HG02571 (cell line): ENCODE results near the gene TMTC2.

Source experiments
- ATAC-seq: cut with Tn5 transposase; IDR thresholded peaks from one replicate; pipeline ENCODE4 v1.9.1; 2021; ENCODE audit warnings: mild to moderate bottlenecking, moderate library complexity; ENCODE audit not compliant: unreplicated experiment

TMTC2 gene

GRCh38 chr12:83003026-83003425 lies 316.3 kb downstream of the TMTC2 start:
- no peak for ATAC-seq

DNA sequence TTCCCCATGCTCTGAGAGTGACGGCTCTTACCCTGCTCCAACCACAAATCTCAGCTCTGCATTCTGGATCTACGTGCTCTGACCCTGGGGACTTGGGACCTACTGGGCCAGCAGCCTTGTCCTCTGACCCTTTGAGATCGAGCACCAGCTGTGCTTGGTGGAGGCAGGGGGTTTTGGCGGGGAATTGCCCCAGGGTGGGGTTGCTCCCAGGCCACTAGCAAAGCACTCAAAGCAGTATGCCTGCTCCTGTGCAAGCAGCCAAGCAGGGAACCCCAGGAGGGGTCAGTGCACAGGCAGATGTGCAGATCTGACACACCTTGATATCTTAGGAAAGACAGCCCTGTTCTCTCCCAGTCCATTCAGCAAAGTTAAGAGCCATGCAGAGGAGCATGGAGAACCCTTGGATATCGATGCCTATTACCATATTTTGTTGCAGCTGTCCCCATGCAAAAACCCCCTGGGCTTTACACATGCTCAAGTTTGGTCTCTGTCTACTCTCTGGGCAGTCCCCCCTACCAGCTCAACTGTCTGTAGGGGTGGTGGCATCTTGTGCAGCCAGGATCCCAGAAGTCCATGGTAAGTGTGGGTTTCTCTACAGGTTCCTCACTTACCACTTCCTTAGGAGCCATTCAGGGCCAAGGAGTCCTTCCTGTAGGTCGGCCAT lies 319.0 kb downstream of the TMTC2 start:
- no peak for ATAC-seq

DNA sequence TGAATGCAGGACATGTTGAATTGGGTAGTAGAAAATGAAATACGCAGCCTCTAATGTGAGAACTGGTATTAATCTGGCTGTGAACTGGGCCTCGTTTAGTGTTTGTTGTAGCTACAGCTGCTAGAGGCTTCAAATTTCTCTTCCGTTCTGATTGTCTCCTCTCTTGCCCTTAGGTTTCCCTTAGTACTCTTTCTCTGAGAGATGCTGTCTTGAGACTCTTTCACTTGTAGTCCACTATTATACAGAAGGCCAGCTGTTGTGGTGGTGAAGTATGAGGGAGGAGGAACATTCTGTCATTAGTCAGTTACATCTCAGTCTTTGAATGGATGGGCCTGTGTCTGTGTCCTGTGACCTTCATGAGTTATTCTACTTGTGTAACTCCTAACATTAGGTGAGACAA lies 322.0 kb downstream of the TMTC2 start:
- no peak for ATAC-seq

DNA sequence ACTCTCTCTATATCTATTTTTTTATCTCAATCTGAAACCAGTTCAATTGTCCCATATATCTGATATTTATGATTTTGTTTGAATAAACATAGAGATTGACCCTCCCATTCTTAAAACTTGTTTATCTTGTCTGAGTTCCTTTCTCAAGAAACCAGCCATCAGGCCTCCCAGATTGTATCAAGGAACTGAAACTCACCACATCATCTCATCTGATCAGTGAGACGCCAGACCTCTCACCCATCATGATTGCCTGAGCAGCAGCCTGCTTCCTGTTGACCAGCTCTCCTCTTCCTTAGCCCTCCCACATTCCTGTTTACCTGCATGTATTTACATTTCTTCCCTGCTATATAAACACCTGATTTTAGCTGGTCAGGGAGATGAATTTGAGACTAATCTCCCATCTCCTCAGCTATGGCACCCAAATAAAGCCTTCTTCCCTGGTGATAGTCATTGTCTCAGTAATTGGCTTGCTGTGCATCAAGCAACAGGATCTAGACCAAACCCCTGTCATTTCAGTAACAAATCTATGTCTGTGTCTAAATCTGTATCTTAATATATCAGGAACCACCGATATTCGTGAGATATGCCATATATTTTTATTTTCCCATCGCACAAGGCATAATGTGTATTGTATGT lies 323.6 kb downstream of the TMTC2 start:
- ATAC-seq: no peak

DNA sequence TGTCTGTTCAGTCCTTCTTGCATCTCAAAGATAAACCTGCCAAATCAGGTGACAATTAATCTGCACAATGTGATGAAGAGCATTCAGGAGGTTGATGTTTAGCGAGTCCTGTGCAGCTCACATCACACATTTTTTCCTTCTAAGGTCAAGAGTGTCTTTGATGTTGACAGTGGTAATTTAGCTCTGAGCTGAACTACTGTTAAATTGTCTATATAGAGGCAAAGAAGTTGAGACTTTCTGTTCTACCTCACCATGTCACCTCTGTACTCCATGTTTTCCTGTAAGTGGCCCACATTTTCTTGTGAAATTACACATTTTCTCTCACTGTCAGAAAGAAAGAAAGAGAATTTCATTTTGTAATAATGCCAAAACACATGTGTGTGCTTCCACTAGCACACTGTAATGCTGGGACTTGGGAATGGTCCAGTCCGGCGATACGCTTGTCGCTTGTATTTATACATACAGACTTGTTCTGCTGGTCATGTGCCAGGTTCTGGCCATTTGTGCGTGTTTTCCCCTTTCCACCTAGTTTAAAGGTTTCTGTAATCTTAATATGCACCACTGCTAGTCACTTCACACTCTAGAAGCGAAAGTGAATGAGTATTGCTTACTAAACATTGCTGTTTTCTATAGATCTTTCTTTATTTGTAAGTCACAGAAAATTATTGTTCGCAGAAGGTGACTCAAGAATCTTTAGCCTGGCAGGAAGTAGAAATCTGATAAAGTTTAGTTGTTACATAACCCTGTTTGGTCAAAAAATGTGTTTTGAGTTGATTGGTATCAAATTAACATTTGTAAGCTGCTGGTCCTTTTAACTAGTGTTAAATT lies 328.9 kb downstream of the TMTC2 start:
- ATAC-seq: no peak

- ATAC-seq: no peak
Measured at GRCh38 chr12:83016218-83016835, 329.6 kb downstream of the TMTC2 start.

DNA sequence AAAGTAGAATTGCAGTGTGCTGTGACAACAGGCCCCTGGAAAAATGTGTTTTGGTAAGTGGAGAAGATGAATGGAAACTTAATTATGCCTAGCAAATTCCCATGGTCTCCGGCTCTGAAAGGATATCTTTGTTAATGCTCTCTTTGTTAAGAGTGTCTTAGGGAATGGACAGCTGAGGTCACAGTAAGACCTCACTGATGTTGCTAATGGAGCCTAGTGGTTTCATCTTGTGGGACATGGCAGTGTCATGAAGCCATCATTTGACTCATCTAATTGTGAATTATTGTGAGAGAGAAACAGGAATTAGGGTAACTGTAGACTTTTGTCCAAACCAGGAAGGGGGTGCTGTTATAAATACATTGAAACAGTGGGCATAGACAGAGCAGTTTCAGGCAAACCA lies 330.3 kb downstream of the TMTC2 start:
- no peak for ATAC-seq

DNA sequence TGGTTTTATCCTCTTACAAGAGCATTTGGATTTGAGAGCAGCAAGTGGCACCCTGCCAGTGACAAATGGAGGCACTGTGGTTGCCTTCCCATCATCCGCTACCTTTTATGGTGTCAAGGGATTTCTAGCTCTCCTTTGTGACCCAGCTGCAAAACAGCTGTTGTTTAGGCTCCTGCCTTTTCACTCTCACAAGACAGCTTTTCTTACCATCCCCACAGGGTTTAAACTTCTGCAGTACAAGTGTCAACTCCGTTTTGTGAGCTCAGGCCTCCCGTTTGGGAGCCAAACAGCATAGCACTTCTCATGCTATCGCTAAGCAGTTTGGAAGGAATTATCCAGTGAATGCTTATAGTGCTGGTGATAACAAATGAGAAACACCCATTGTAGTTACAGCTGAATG lies 331.4 kb downstream of the TMTC2 start:
- ATAC-seq: no peak

GRCh38 chr12:83027021-83027723 lies 340.5 kb downstream of the TMTC2 start:
- no peak for ATAC-seq

- no peak for ATAC-seq
Measured at GRCh38 chr12:83031196-83031595, 344.5 kb downstream of the TMTC2 start.

DNA sequence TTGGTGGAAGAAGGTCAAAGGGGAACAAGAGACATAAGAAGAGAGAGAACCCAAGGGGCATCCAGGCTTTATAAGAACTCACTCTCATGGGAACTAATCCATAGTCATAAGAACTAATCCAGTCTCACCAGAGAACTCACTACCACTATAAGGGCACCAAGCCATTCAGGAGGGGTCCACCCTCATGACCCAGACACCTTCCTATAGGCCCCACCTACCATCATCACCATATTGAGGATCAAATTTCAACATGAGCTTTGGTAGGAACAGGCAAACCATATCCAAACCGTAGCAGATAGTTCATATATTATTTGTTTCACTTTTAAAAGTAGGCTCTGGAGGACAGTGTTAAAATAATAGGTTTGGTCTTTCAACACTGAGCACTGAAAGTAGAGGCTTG lies 350.1 kb downstream of the TMTC2 start:
- no peak for ATAC-seq

DNA sequence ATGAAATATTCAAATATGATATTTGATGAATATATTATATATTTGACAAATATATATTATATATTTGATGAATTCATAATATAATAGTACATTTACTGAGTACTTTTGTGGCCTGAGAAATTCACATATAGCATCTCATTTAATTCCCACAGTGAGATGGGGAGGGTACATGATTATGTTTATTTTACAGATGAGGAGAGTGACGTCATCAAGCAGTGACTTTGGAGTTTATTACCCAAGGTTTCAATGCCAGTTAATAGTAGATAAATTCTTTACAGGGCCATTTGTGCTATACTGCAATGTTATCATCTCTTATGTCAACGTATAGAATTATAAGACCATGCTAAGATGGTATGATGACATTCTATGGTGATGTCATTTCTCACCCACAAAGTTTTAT lies 352.7 kb downstream of the TMTC2 start:
- no peak for ATAC-seq

DNA sequence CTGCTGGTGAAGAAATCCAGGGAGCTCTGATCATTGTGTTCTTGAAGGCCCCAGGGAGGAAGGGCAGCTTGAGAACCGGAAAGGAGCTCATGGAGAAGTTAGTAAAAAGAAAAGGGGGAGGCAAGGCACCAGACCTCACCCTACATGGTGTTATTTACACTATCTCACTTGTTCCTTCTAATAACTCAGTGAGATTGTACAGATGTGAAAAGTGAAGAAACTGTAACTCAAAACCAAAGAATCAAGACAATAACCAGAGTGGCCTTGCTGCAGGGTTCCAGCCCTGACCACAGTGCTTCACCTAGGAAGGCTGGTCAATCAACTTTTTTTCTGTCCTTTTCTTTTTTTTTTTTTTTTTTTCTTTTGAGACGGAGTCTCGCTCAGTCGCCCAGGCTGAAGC lies 353.6 kb downstream of the TMTC2 start:
- ATAC-seq: no peak

DNA sequence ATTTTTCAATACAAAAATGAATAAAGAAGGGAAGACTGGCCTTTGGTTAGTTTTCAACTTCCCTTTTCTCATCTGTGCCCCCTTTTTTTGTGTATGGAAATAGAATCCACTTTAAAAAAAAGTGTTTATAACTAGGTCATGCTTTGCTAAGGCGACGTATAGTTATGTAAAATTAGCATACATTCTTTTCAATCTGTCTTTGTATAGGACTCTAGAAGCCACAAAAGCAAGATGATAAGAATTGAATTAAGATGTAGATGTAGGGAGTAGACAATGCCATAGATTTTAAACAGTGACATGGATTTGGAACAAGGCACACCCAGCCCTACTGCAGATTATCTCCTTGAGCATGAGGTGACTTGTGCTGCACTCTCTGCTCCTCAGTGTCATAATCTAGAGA lies 354.3 kb downstream of the TMTC2 start:
- no peak for ATAC-seq

- no peak for ATAC-seq
Measured at GRCh38 chr12:83042441-83043200, 355.9 kb downstream of the TMTC2 start.

GRCh38 chr12:83044736-83045135 lies 358.0 kb downstream of the TMTC2 start:
- no peak for ATAC-seq

GRCh38 chr12:83046019-83046418 lies 359.3 kb downstream of the TMTC2 start:
- no peak for ATAC-seq

- no peak for ATAC-seq
Measured at GRCh38 chr12:83049306-83049705, 362.6 kb downstream of the TMTC2 start.

DNA sequence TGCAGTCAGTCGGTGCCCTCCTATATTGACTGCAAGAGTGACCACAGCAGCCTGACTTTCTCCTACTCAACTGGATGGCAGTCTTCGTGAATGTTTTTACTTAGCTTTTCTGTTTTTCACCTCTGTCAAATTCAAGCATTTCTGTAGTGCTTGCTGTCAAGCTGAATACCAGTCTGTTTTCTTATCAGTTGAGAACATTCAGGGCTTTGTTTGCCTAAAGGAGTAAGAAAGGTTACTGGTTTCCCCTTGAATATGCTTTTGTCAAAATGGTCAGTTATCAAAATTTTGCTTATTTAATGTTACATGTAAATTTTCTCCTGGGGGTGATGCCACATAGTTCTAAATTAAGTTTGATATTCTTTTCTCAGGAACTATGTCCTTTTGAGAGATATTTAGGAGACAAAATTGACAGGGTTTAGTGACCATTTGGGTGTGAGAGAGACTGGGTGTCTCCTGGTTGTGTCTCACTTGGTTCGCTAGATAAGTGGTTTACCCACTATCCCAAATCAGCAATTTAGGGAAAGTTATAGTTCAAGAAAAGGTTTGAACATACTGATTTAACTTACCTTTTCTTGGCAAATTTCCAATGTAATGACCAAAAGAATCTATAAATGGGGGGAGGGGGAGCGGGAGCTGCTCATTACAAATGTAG lies 366.3 kb downstream of the TMTC2 start:
- no peak for ATAC-seq

DNA sequence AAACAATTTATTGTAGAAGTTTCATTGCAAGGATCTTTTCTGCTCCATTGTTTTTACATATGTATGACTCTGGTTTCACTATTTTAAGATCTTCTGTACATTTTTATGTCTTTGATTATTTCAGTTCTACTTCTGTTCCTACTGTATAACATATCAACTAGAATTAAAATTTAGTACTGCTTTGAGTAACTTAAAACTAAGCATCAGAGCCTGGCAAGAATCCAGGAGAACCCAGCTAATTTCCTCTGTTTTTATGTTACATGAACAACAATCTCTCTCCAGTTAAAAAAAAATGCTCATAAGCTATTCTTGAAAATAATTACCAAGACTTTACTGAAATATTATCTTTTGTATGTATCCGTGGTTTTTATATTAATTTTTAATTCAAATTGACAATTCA lies 370.7 kb downstream of the TMTC2 start:
- ATAC-seq: no peak
